ENCODE measurements around the gene BOLA1.

- TF ChIP-seq, protein P1, sequence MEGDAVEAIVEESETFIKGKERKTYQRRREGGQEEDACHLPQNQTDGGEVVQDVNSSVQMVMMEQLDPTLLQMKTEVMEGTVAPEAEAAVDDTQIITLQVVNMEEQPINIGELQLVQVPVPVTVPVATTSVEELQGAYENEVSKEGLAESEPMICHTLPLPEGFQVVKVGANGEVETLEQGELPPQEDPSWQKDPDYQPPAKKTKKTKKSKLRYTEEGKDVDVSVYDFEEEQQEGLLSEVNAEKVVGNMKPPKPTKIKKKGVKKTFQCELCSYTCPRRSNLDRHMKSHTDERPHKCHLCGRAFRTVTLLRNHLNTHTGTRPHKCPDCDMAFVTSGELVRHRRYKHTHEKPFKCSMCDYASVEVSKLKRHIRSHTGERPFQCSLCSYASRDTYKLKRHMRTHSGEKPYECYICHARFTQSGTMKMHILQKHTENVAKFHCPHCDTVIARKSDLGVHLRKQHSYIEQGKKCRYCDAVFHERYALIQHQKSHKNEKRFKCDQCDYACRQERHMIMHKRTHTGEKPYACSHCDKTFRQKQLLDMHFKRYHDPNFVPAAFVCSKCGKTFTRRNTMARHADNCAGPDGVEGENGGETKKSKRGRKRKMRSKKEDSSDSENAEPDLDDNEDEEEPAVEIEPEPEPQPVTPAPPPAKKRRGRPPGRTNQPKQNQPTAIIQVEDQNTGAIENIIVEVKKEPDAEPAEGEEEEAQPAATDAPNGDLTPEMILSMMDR (IDR thresholded peaks at IDR 0.05; ENCODE audit: low read length): no peak
- no peak for TF ChIP-seq EZH2 (optimal IDR thresholded peaks at IDR 0.05; ENCODE audit: low read depth, low read length)
These were observed 17.5 kb downstream of the BOLA1 start for GRCh38 chr1:149916898-149917252.
